ENCODE data around the gene PRSS2. TPM values are rescaled to one million over a fixed set of nuclear protein-coding genes. Genes with fewer than 3 reads are reported as not detected.
"Not testable (repeated sequence)": the region's sequence is repeated elsewhere in the genome, so short reads cannot be mapped to it uniquely, and the experiment has no call there.

Gene PRSS2
- total RNA-seq, 1 donor from 2014 or later: not detected

DNA sequence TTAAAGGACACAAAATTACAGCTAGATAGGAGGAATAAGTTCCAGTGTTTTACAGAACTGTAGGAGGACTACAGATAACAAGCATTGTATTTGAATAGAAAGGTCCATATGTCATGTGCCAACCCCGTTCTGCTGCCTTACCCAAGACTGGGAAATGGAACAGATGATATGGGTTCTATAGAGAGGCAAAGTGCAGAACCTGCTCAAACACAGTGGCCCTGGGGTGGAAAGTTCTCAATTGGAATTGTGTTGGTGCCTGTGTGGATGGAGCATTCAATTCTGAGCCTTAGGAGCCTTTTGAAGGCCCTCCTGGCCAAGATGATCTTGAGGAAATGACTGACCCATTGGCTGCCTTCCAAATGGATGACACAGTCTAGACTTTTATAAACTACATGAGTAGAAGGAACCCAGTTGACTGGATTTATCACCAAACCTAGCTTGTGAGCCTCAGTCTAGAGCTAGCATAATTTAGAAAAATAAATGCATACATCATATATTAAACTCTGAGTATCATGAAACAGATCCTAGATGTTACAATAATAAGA is 25.6 kb upstream of the PRSS2 start:
- Mint-ChIP-seq H3K4me1 (ENCODE audit: low read depth, unreplicated experiment) (no peaks in the 10 kb centered on the region), H3K4me3 (ENCODE audit: unreplicated experiment) (no peak overlapping the region), H3K27ac (ENCODE audit: unreplicated experiment) (no peak overlapping the region), H3K36me3 (ENCODE audit: low read depth, unreplicated experiment) (no peaks in the 10 kb centered on the region), H3K9me3 (ENCODE audit: unreplicated experiment) (no peaks in the 10 kb centered on the region), H3K27me3 (ENCODE audit: low read depth, unreplicated experiment) (peaks cover 30% of the 10 kb centered on the region)
- Histone ChIP-seq H3K4me3 (ENCODE audit: insufficient read depth, low read depth, low read length) (no peak overlapping the region), H4K20me1 (ENCODE audit: insufficient read depth, low read length) (no peaks in the 10 kb centered on the region), H3K36me3 (ENCODE audit: insufficient read depth, low read length) (no peaks in the 10 kb centered on the region), H3K79me2 (ENCODE audit: insufficient read depth, low read length) (no peaks in the 10 kb centered on the region), H3K27ac (ENCODE audit: low read depth, low read length) (no peak overlapping the region), H3K9me3 (ENCODE audit: insufficient read depth, low read depth, low read length) (no peaks in the 10 kb centered on the region), H2AFZ (ENCODE audit: low read depth, low read length) (no peak overlapping the region), H3K4me1 (ENCODE audit: insufficient read depth, low read length) (no peaks in the 10 kb centered on the region), H3K9ac (ENCODE audit: low read length) (no peak overlapping the region), H3K4me2 (ENCODE audit: low read length) (no peak overlapping the region), H3K27me3 (ENCODE audit: insufficient read depth, low read length) (peaks cover 5% of the 10 kb centered on the region)
- no peak for FAIRE-seq
- TF ChIP-seq, protein P1, sequence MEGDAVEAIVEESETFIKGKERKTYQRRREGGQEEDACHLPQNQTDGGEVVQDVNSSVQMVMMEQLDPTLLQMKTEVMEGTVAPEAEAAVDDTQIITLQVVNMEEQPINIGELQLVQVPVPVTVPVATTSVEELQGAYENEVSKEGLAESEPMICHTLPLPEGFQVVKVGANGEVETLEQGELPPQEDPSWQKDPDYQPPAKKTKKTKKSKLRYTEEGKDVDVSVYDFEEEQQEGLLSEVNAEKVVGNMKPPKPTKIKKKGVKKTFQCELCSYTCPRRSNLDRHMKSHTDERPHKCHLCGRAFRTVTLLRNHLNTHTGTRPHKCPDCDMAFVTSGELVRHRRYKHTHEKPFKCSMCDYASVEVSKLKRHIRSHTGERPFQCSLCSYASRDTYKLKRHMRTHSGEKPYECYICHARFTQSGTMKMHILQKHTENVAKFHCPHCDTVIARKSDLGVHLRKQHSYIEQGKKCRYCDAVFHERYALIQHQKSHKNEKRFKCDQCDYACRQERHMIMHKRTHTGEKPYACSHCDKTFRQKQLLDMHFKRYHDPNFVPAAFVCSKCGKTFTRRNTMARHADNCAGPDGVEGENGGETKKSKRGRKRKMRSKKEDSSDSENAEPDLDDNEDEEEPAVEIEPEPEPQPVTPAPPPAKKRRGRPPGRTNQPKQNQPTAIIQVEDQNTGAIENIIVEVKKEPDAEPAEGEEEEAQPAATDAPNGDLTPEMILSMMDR (IDR thresholded peaks at IDR 0.05; ENCODE audit: insufficient read depth, low read depth, low read length): no peak
- no peak for TF ChIP-seq EZH2 (IDR thresholded peaks at IDR 0.05; ENCODE audit: insufficient read depth, low read length)
- DNase-seq (ENCODE audit: low read depth): no peak

DNA sequence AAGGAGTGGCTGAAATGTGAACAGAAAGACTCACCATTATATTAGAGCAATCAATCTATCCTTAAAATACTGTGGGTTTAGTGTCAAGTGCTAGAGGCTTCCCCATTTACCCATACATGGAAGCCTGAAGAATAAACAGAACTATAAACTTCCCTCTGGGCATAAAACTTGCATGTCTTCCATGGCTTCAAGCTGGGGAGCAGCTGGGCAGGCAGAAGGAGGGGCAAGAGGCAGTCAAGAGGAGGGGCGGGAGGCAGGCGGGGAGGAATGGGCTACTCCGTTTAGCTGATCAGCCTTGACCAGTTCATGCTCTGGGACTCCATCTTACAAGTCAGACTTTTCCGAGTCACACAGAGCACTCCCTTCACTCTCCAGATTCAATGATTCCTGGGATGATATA is 25.0 kb upstream of the PRSS2 start:
- H3K9me3 Mint-ChIP-seq (ENCODE audit: unreplicated experiment): no peaks in the 10 kb centered on the region
- H3K27ac Mint-ChIP-seq (ENCODE audit: unreplicated experiment): no peak overlapping the region
- peaks cover 25% of the 10 kb centered on the region for H3K27me3 Mint-ChIP-seq (ENCODE audit: low read depth, unreplicated experiment)
- Histone ChIP-seq H3K4me2 (ENCODE audit: low read length) (no peak overlapping the region), H3K4me3 (ENCODE audit: insufficient read depth, low read depth, low read length) (no peak overlapping the region), H3K9ac (ENCODE audit: low read length) (no peak overlapping the region), H2AFZ (ENCODE audit: low read depth, low read length) (no peak overlapping the region), H4K20me1 (ENCODE audit: insufficient read depth, low read length) (no peaks in the 10 kb centered on the region), H3K4me1 (ENCODE audit: insufficient read depth, low read length) (no peaks in the 10 kb centered on the region), H3K27me3 (ENCODE audit: insufficient read depth, low read length) (peaks cover 8% of the 10 kb centered on the region), H3K79me2 (ENCODE audit: insufficient read depth, low read length) (no peaks in the 10 kb centered on the region), H3K36me3 (ENCODE audit: insufficient read depth, low read length) (no peaks in the 10 kb centered on the region), H3K9me3 (ENCODE audit: insufficient read depth, low read depth, low read length) (no peaks in the 10 kb centered on the region), H3K27ac (ENCODE audit: low read depth, low read length) (no peak overlapping the region)
- DNase-seq (ENCODE audit: low read depth): no peak
- FAIRE-seq: no peak
- no peak overlapping the region for H3K4me3 Mint-ChIP-seq (ENCODE audit: unreplicated experiment)
- TF ChIP-seq, protein P1 (IDR thresholded peaks at IDR 0.05; ENCODE audit: insufficient read depth, low read depth, low read length): no peak
- TF ChIP-seq EZH2 (IDR thresholded peaks at IDR 0.05; ENCODE audit: insufficient read depth, low read length): no peak
- H3K4me1 Mint-ChIP-seq (ENCODE audit: low read depth, unreplicated experiment): no peaks in the 10 kb centered on the region
- H3K36me3 Mint-ChIP-seq (ENCODE audit: low read depth, unreplicated experiment): no peaks in the 10 kb centered on the region

DNA sequence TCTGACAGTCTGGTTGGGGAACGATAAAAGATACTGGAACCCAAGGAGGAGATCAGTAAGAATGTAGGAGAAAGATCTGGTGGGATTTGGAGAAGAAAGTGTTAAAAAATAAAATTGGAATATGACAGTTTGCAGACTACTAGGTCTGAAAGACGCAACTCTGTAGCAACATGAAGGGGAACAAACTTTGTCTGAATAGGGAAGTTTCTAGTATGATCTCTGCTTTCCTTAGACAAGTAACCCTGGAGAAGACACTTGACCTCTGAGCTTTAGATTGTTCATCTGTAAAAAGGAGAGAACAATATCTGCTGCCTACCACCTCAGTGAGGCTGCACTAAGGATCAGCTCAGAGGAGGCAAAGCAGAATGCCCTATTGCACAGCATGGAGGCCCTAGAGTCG is 24.5 kb upstream of the PRSS2 start:
- TF ChIP-seq EZH2 (IDR thresholded peaks at IDR 0.05; ENCODE audit: insufficient read depth, low read length): no peak
- TF ChIP-seq, protein P1 (IDR thresholded peaks at IDR 0.05; ENCODE audit: insufficient read depth, low read depth, low read length): no peak
- peaks cover 25% of the 10 kb centered on the region for H3K27me3 Mint-ChIP-seq (ENCODE audit: low read depth, unreplicated experiment)
- Histone ChIP-seq H3K27me3 (ENCODE audit: insufficient read depth, low read length) (peaks cover 8% of the 10 kb centered on the region), H2AFZ (ENCODE audit: low read depth, low read length) (no peak overlapping the region), H3K4me2 (ENCODE audit: low read length) (no peak overlapping the region), H3K9ac (ENCODE audit: low read length) (no peak overlapping the region), H3K36me3 (ENCODE audit: insufficient read depth, low read length) (no peaks in the 10 kb centered on the region), H4K20me1 (ENCODE audit: insufficient read depth, low read length) (no peaks in the 10 kb centered on the region), H3K4me1 (ENCODE audit: insufficient read depth, low read length) (no peaks in the 10 kb centered on the region), H3K27ac (ENCODE audit: low read depth, low read length) (no peak overlapping the region), H3K79me2 (ENCODE audit: insufficient read depth, low read length) (no peaks in the 10 kb centered on the region), H3K4me3 (ENCODE audit: insufficient read depth, low read depth, low read length) (no peak overlapping the region), H3K9me3 (ENCODE audit: insufficient read depth, low read depth, low read length) (no peaks in the 10 kb centered on the region)
- no peaks in the 10 kb centered on the region for H3K36me3 Mint-ChIP-seq (ENCODE audit: low read depth, unreplicated experiment)
- no peaks in the 10 kb centered on the region for H3K4me1 Mint-ChIP-seq (ENCODE audit: low read depth, unreplicated experiment)
- H3K9me3 Mint-ChIP-seq (ENCODE audit: unreplicated experiment): no peaks in the 10 kb centered on the region
- no peak overlapping the region for H3K27ac Mint-ChIP-seq (ENCODE audit: unreplicated experiment)
- no peak overlapping the region for H3K4me3 Mint-ChIP-seq (ENCODE audit: unreplicated experiment)
- FAIRE-seq (no peak), DNase-seq (ENCODE audit: low read depth) (no peak)

DNA sequence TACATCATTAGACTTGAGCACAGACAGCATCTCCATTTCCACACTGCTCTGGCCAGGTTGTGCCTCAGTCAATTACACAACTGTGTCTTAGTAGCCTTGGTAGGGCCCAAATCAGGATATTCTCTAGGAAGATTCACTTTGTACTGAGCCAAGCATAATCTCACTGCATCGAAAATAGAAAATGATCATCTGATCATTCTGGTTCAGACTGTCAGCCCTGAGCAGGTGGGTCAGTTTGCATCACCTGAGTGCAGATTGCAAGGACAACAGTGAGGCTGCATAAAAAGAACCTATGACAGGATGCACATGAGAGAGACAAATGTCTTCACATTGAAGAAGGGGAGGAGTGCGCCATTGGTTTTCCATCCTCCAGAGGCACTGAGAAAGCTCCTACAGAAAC is 22.4 kb upstream of the PRSS2 start:
- H3K36me3 Mint-ChIP-seq (ENCODE audit: low read depth, unreplicated experiment); H3K4me3 Mint-ChIP-seq (ENCODE audit: unreplicated experiment); FAIRE-seq; H3K9me3 ChIP-seq (ENCODE audit: insufficient read depth, low read depth, low read length); H3K9ac ChIP-seq (ENCODE audit: low read length); H3K27ac ChIP-seq (ENCODE audit: low read depth, low read length); H3K9me3 Mint-ChIP-seq (ENCODE audit: unreplicated experiment); H3K79me2 ChIP-seq (ENCODE audit: insufficient read depth, low read length); H3K4me2 ChIP-seq (ENCODE audit: low read length); H3K36me3 ChIP-seq (ENCODE audit: insufficient read depth, low read length); H3K4me1 ChIP-seq (ENCODE audit: insufficient read depth, low read length); H2AFZ ChIP-seq (ENCODE audit: low read depth, low read length); H3K4me3 ChIP-seq (ENCODE audit: insufficient read depth, low read depth, low read length); H3K4me1 Mint-ChIP-seq (ENCODE audit: low read depth, unreplicated experiment); DNase-seq (ENCODE audit: low read depth); H3K27me3 ChIP-seq (ENCODE audit: insufficient read depth, low read length); H4K20me1 ChIP-seq (ENCODE audit: insufficient read depth, low read length); H3K27ac Mint-ChIP-seq (ENCODE audit: unreplicated experiment): not testable (repeated sequence)
- peaks cover 37% of the 10 kb centered on the region for H3K27me3 Mint-ChIP-seq (ENCODE audit: low read depth, unreplicated experiment)

Measured in astrocyte (in vitro differentiated cells and primary cell).